Measurements from ENCODE around the gene CUTA. TPM values are rescaled to one million over a fixed set of nuclear protein-coding genes. Genes with fewer than 3 reads are reported as not detected.

The CUTA gene
- total RNA-seq, 1 donor from 2014 or later: 319 TPM

DNA sequence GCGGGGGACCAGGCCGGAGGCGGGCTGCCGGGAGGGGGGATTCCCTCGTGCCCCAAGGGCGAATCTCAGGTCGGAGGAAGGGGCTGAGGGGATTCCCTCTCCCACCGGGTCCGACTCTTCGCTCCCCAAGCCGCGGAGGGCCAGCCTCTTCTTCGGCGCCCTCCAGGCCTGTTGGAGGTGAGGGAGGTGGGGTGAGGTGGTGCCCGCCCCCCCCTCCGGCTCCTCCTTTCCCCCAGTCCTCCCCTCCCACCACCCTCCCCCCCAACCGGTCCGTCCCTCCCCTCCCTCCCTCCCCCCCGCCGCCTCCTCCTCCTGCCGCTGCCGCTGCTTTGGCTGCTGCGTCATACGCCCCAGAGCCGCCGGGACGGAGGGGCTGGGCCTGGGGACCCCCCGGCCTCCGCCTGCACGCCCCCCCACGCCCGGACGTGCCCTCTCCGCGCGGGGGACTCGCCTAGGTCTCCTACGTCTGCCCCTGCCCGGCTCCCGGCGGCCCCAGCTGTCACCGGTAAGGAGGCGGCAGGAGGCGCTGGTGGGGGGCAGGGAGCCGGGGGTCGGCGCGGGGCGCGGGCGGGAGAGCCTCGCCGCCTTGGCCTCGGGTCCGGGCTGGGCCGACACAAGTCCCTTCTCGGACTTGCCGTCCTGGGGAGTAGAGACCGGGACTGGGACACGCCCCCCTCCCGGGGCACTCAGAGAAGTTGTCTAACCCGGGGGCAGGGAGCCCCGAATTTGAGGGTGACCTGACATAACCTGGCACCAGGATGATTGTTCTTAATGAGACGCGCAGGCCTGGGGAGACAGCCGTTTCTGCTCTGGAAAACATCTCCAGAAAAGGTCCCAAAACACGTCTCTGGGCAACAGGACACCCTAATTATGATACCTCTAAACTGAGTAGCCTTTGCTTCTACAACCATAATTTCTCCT lies 6.9 kb downstream of the CUTA start, which contains the start of gene PHF1:
TSS of gene PHF1 (plus strand) at position 304 of the 921 bp plus-strand sequence. CDS start 1,250 bp downstream, outside the sequence.
- Mint-ChIP-seq H3K36me3 (ENCODE audit: low read depth) (peaks cover 12% of the 10 kb centered on the region), H3K9me3 (no peaks in the 10 kb centered on the region), H3K4me3 (peak within 1 kb of the TSS; percentile 92), H3K4me1 (peaks cover 46% of the 10 kb centered on the region), H3K27ac (ENCODE audit: unreplicated experiment) (peak within 1 kb of the TSS; percentile 98), H3K27me3 (ENCODE audit: low read depth) (peaks cover 15% of the 10 kb centered on the region)
- TF ChIP-seq, protein P1, sequence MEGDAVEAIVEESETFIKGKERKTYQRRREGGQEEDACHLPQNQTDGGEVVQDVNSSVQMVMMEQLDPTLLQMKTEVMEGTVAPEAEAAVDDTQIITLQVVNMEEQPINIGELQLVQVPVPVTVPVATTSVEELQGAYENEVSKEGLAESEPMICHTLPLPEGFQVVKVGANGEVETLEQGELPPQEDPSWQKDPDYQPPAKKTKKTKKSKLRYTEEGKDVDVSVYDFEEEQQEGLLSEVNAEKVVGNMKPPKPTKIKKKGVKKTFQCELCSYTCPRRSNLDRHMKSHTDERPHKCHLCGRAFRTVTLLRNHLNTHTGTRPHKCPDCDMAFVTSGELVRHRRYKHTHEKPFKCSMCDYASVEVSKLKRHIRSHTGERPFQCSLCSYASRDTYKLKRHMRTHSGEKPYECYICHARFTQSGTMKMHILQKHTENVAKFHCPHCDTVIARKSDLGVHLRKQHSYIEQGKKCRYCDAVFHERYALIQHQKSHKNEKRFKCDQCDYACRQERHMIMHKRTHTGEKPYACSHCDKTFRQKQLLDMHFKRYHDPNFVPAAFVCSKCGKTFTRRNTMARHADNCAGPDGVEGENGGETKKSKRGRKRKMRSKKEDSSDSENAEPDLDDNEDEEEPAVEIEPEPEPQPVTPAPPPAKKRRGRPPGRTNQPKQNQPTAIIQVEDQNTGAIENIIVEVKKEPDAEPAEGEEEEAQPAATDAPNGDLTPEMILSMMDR (conservative IDR thresholded peaks at IDR 0.05): no peak
- DNase-seq (ENCODE audit: low read depth, low spot score): peak; percentile 51

DNA sequence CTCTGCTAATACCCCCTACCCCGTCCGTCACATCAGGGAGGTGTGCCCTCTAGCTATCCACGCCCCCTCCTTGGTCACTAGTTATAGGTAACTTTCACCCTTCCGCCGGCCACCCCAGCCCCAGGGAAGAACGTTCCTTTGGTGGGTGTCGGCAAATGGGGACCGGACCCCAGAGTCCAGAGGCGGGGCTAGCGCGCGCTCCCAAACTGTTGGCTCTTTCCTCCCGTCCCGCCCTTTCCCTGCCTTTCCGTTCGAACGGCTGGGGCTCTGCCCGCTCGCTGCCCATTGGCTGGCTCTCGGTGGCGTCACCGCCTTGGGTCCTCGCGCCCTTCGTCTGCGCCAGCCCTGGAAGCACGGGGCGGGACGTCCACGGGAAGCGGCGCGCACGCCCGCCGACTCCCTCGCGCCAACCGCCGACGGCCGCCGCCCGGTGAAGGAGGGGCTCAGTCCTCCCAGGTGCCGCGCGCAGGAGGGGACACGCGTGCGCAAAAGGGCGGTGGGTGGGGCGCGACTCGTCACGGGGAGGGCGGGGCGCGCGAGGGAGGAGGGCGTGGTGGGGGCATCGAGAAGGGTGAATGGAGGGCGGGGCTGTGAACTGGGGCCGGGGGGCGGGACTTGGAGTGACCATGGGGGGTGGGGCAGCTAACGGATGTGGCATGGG lies 7.7 kb downstream of the CUTA start:
- Mint-ChIP-seq H3K4me1 (peaks cover 40% of the 10 kb centered on the region), H3K27me3 (ENCODE audit: low read depth) (peaks cover 15% of the 10 kb centered on the region), H3K9me3 (no peaks in the 10 kb centered on the region), H3K27ac (ENCODE audit: unreplicated experiment) (peak overlapping the region; percentile 98), H3K4me3 (peak overlapping the region; percentile 92), H3K36me3 (ENCODE audit: low read depth) (peaks cover 16% of the 10 kb centered on the region)
- TF ChIP-seq, protein P1 (conservative IDR thresholded peaks at IDR 0.05): no peak
- DNase-seq (ENCODE audit: low read depth, low spot score): peak; percentile 94

DNA sequence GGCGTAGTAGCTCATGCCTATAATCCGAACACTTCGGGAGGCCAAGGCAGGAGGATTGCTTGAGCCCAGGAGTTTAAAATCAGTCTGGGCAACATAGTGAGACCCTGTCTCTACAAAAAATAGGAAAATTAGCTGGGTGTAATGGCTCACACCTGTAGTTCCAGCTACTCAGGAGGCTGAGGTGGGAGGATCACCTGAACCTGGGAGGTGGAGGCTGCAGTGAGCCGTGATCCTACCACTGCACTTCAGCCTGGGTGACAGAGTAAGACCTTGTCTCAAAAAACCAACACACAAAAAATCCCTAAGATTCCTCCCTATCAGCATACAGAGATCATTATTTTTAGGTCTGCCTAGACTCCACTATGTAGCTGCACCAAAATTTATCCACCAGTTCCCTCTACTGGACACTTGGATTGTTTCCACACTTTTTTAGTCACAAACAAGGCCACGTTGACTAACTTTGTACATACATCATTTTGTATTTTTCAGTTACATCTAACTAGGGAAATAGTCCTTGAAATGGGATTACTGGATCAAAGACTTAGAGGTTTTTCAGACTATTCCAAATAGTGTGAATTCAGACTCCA lies 10.7 kb downstream of the CUTA start:
- H3K27me3 Mint-ChIP-seq (ENCODE audit: low read depth): peaks cover 4% of the 10 kb centered on the region
- no peak for DNase-seq (ENCODE audit: low read depth, low spot score)
- TF ChIP-seq, protein P1 (conservative IDR thresholded peaks at IDR 0.05): peak; percentile 52
- peaks cover 29% of the 10 kb centered on the region for H3K36me3 Mint-ChIP-seq (ENCODE audit: low read depth)
- H3K4me1 Mint-ChIP-seq: peaks cover 24% of the 10 kb centered on the region
- H3K27ac Mint-ChIP-seq (ENCODE audit: unreplicated experiment): no peak overlapping the region
- H3K4me3 Mint-ChIP-seq: peak overlapping the region; percentile 44
- no peaks in the 10 kb centered on the region for H3K9me3 Mint-ChIP-seq

DNA sequence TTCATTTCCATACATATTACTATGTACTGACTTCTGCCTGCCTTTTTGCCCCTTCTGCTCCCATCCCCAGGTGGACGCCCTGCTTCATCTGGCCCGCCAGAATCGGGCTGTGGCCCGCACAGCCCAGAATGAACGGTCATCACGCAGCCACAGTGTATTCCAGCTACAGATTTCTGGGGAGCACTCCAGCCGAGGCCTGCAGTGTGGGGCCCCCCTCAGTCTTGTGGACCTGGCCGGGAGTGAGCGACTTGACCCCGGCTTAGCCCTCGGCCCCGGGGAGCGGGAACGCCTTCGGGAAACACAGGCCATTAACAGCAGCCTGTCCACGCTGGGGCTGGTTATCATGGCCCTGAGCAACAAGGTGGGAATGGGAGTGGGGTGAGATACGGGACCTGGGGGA lies 11.8 kb downstream of the CUTA start:
- no peak for DNase-seq (ENCODE audit: low read depth, low spot score)
- Mint-ChIP-seq H3K9me3 (no peaks in the 10 kb centered on the region), H3K4me3 (no peak overlapping the region), H3K4me1 (peaks cover 17% of the 10 kb centered on the region), H3K36me3 (ENCODE audit: low read depth) (peaks cover 29% of the 10 kb centered on the region), H3K27me3 (ENCODE audit: low read depth) (no peaks in the 10 kb centered on the region), H3K27ac (ENCODE audit: unreplicated experiment) (no peak overlapping the region)
- TF ChIP-seq, protein P1 (conservative IDR thresholded peaks at IDR 0.05): no peak

DNA sequence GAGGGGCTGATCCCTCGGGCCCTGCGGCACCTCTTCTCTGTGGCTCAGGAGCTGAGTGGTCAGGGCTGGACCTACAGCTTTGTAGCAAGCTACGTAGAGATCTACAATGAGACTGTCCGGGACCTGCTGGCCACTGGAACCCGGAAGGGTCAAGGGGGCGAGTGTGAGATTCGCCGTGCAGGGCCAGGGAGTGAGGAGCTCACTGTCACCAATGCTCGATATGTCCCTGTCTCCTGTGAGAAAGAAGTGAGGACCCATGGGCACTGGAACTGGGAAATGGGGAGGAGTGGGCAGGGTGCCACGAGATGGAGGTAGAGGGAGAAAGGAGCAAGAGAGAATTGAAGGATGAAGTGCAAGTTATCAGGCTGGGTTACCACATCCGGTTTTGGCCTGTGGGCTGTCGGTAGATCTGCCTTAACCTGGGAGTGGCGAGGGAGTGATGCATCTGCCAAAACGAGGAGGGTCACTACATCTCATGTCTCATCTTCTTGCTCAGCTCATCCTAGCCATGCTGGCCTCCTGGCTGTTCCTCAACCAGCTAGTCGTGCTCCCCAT lies 12.4 kb downstream of the CUTA start:
- Mint-ChIP-seq H3K4me1 (peaks cover 17% of the 10 kb centered on the region), H3K27ac (ENCODE audit: unreplicated experiment) (peak overlapping the region; percentile 72), H3K4me3 (peak overlapping the region; percentile 24), H3K27me3 (ENCODE audit: low read depth) (no peaks in the 10 kb centered on the region), H3K9me3 (no peaks in the 10 kb centered on the region), H3K36me3 (ENCODE audit: low read depth) (peaks cover 29% of the 10 kb centered on the region)
- no peak for DNase-seq (ENCODE audit: low read depth, low spot score)
- TF ChIP-seq, protein P1 (conservative IDR thresholded peaks at IDR 0.05): no peak

Data from neural crest cell (in vitro differentiated cells).